ENCODE results near the gene CLDN10.

CLDN10 gene

DNA sequence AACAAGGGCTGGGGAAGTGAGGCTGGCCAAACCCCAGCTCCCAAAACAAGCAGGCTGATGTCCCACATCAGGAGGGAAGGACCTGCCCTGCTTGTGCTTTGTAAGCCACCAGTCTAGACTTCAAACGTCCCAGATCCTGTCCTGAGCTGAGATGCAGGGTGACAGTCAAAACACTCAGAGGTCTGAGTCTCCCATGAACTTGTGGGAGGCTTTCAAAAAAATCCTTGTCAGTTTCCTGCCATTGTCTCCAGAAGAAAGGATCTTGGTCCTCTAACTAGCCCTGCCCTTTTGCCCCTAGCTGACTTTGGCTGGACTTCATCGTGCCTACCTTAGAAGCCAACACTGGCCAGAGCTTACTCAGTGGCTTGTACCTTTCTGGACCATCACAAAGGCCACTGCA lies 48.7 kb downstream of the CLDN10 start:
- ATAC-seq: peak; percentile 20
- Mint-ChIP-seq H3K27me3 (peaks cover 7% of the 10 kb centered on the region), H3K27ac (no peak overlapping the region), H3K36me3 (ENCODE audit: low read depth) (no peaks in the 10 kb centered on the region), H3K4me3 (no peak overlapping the region), H3K4me1 (no peaks in the 10 kb centered on the region), H3K9me3 (no peaks in the 10 kb centered on the region)
- DNase-seq: no peak

DNA sequence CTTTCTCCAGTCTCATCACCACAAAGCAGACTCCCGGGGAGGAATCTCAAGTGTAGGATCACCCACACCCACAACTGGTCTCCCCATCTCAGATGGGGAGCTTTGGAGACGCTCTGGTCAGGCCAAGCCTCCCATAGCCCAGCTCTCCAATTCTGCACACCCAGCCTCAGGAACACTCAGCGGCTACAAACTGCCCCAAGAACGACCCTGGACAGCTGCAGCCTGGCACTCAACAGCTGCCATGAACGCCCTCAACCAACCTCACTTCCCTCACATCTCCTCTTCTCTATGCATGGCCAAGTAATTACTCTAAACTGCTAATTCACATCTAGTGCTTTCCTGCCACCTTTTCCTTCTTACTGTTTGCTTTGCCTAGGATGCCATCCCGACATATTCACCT lies 49.4 kb downstream of the CLDN10 start:
- Mint-ChIP-seq H3K27ac (no peak overlapping the region), H3K36me3 (ENCODE audit: low read depth) (no peaks in the 10 kb centered on the region), H3K9me3 (no peaks in the 10 kb centered on the region), H3K27me3 (peaks cover 7% of the 10 kb centered on the region), H3K4me1 (no peaks in the 10 kb centered on the region), H3K4me3 (no peak overlapping the region)
- DNase-seq: no peak
- no peak for ATAC-seq

DNA sequence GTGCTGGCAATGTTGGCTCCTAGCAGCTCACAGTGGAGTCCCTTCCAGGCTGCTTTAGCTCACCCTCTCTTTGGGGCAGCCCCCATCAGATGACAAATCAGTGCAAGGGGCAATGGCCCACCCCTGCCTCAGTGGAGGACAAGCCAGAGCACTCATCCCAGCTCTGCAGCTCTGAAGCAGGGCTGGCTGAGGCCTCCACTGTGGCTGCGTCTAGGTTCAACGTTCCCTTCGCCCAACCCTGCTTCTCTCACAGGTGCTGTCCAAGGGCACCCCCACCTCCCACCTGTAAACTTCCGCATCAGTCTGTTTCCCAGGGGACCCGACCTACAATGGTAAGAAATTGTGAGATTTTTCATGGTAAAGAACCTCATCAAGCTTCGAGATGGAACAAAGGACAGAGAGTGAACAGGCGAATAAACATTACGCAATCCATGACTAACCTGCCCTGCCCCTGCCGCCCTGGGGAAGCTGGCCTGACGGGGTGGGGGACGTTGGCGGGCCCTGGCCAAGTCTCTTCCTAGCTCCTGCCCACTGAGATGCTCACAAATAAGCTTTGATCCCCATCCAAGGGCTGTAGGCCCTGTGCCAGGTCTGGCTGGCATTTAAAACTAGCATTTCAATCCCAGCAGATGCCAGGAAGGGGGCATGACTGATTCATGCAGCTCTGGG lies 51.5 kb downstream of the CLDN10 start:
- no peaks in the 10 kb centered on the region for H3K9me3 Mint-ChIP-seq
- DNase-seq: no peak
- H3K27me3 Mint-ChIP-seq: peaks cover 10% of the 10 kb centered on the region
- no peak overlapping the region for H3K4me3 Mint-ChIP-seq
- no peak overlapping the region for H3K27ac Mint-ChIP-seq
- no peaks in the 10 kb centered on the region for H3K4me1 Mint-ChIP-seq
- no peaks in the 10 kb centered on the region for H3K36me3 Mint-ChIP-seq (ENCODE audit: low read depth)
- no peak for ATAC-seq

DNA sequence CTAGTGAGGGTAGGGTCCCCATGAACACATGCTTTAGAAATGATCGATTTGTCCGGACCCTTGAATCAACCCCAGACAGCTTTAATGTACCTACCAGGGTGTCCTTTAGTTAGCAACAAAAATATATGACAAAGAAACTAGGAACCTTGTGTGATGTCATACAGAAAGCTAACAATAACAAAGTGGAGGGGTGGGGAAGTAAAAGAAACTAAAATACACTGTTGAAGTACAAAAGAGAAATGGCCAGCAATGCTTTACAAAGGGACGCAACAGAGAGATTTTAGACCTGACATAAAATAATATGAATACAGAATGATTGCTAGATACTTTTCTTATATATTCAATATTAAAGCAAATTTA lies 52.0 kb downstream of the CLDN10 start:
- Mint-ChIP-seq H3K36me3 (ENCODE audit: low read depth) (no peaks in the 10 kb centered on the region), H3K4me1 (no peaks in the 10 kb centered on the region), H3K9me3 (no peaks in the 10 kb centered on the region), H3K4me3 (no peak overlapping the region), H3K27ac (no peak overlapping the region), H3K27me3 (peaks cover 10% of the 10 kb centered on the region)
- DNase-seq: no peak
- ATAC-seq: no peak

DNA sequence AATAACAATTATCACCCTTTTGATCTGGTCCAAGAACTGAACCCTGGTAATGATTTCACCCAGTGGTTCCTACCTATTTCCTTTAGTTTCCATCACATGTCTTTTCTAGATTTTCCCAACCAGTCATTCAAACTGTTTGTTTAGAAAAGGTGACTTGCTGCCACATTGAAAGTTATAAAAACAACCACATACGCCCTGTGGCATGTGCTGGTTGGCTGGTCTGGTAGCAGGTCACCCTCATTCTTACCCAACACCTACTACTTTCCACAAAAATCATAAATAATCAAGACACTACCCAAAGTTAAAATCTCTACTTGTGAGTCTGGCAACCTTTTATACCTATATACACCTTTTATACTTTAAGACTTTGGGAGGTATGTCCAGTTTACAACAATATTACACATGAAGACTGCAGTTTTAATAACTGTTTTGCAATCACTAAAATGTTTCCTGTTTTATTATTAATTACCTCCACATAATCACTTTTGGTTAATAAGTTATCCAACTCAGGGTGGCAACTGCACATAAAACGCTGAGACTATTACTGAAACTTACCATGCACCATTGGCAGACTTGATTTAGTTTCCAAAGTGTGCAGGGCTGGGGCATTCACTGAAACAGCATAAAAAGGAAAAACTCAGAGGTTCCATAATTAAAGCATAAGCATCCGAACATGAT lies 53.1 kb downstream of the CLDN10 start:
- no peaks in the 10 kb centered on the region for H3K9me3 Mint-ChIP-seq
- no peak for DNase-seq
- no peak overlapping the region for H3K27ac Mint-ChIP-seq
- H3K4me3 Mint-ChIP-seq: no peak overlapping the region
- no peaks in the 10 kb centered on the region for H3K36me3 Mint-ChIP-seq (ENCODE audit: low read depth)
- ATAC-seq: no peak
- no peaks in the 10 kb centered on the region for H3K4me1 Mint-ChIP-seq
- peaks cover 10% of the 10 kb centered on the region for H3K27me3 Mint-ChIP-seq

DNA sequence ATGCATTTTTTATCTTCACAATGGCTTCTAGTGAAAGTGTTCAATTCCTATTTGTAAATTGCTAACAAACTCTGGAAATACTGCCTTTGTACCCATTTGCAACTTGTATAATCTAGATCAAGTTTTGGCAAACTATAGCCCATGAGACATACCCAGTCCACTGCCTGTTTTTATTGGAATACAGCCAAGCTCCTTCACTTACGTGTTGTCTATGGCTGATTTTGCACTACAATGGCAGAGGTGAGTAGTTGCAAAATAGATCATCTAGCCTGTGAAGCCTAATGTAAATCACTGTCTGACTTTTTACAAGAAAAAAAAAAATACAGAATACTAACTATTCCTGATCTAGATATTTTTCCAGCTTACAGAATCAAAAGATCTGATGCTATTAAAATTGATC lies 54.8 kb downstream of the CLDN10 start:
- Mint-ChIP-seq H3K36me3 (ENCODE audit: low read depth) (no peaks in the 10 kb centered on the region), H3K9me3 (no peaks in the 10 kb centered on the region), H3K4me1 (no peaks in the 10 kb centered on the region), H3K27ac (no peak overlapping the region), H3K4me3 (no peak overlapping the region), H3K27me3 (peaks cover 5% of the 10 kb centered on the region)
- no peak for DNase-seq
- no peak for ATAC-seq

DNA sequence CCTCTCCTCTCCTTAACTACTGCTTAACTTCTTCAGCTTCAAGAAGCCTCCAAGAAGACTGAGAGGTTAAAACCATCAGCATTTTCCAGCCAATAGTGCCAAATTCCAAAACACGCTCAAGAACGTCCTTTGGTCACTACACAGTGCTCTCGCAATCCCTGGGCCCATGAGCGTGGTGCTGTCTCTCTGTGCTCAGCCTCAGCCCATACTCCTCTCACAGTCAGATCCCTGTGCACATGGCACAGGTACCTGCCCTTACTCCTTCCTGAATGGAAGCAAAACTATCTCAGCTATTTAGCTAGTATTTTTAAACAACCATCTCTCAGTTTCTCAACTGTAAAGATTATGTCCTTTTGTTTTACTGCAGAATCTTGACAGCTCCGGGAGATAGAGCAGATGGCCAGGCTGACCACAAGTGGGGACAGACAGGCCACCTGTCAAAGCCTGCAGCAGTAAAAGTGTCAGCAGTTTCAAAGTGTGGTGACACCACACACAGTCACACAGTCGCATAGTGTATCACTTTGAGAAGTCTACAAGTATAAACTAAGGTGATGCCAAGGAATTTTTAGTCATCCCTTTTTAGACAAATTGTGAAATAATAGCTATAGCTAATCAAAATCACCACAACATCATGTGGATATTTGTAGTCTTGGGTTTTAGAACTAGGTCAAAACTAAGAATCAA lies 56.3 kb downstream of the CLDN10 start:
- no peak overlapping the region for H3K27ac Mint-ChIP-seq
- H3K4me3 Mint-ChIP-seq: no peak overlapping the region
- no peak for DNase-seq
- no peaks in the 10 kb centered on the region for H3K9me3 Mint-ChIP-seq
- no peaks in the 10 kb centered on the region for H3K36me3 Mint-ChIP-seq (ENCODE audit: low read depth)
- no peaks in the 10 kb centered on the region for H3K4me1 Mint-ChIP-seq
- ATAC-seq: no peak
- H3K27me3 Mint-ChIP-seq: peaks cover 6% of the 10 kb centered on the region

DNA sequence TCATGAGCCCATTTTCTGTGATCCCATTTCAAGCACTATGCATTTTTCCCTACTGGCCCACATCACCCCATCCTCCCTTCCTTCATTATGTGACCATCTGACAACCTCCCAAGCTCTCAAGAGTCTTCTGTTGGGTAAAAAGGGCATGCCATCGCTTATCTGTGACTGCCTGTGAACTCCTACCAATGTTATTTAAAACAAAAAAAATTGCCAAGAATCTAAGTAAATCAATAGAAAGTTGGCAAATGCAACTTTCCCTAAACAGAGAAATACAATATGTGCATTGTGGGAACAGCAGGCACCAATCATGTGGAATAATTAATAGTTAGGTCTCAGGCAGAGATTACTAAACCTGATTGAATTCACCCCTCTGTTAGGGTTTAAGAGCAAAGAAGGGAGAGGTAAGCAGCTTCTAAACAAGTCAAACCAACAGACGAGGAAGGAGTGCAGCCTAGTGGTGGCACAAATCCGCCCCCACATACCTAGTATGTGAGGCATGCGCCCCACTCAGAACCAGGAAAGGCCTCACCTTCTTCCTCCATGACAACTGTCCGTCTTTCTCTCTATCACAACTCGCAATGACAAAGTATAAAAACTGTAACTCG lies 62.2 kb downstream of the CLDN10 start:
- H3K27ac Mint-ChIP-seq: no peak overlapping the region
- DNase-seq (no peak), ATAC-seq (no peak)
- peaks cover 3% of the 10 kb centered on the region for H3K27me3 Mint-ChIP-seq
- no peaks in the 10 kb centered on the region for H3K36me3 Mint-ChIP-seq (ENCODE audit: low read depth)
- no peaks in the 10 kb centered on the region for H3K9me3 Mint-ChIP-seq
- H3K4me3 Mint-ChIP-seq: no peak overlapping the region
- no peaks in the 10 kb centered on the region for H3K4me1 Mint-ChIP-seq

DNA sequence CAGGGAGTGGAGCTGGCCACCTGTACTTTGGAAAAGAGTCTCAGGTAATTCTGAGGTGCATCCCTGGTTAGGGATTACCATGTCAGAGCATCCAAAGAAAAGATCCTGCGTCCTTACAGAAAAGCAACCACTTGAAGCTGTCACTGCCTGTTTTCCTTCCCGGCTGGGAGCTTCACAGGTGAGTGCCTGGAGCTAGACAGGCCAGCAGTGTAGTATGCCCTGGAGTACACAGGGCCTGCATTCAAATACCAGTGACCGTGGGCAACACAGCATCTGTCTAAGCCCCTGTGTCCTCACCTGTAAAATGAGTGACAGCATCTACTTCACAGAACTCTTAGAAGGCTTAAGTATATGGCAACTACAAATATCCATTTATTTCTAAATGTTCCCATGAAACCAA lies 63.0 kb downstream of the CLDN10 start:
- Mint-ChIP-seq H3K4me3 (no peak overlapping the region), H3K27ac (no peak overlapping the region), H3K4me1 (no peaks in the 10 kb centered on the region), H3K9me3 (no peaks in the 10 kb centered on the region), H3K27me3 (peaks cover 3% of the 10 kb centered on the region), H3K36me3 (ENCODE audit: low read depth) (no peaks in the 10 kb centered on the region)
- ATAC-seq (no peak), DNase-seq (no peak)

DNA sequence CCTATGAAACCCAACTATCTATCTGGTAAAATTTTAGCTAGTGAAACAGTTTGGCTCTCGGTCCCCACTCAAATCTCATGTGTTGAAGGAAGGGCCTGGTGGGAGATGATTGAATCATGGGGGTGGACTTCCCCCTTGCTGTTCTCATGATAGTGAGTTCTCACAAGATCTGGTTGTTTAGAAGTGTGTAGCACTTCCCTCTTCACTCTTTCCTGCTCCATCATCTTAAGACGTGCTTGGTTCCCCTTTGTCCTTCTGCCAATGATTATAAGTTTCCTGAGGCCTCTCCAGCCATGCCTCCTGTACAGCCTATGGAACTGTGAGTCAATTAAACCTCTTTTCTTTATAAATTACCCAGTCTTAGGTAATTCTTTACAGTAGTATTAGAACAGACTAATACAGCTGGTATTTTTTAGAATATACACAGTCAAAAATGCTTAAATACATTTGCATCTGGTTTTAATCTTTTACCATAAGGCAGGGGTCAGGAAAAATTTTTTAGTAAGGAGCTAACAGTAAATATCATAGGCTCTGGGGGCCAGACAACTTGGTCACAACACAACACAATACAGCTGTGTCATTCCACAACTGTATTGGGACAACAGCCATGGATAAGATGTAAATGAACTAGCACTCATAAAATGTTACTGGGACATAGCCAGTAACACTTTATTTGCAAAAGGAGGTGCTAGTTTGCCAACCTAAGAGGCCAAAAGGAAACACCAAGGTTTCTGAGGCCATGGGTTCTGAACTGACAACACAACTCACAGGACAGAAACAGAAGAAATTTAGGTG lies 67.7 kb downstream of the CLDN10 start:
- DNase-seq: no peak
- no peaks in the 10 kb centered on the region for H3K4me1 Mint-ChIP-seq
- H3K9me3 Mint-ChIP-seq: no peaks in the 10 kb centered on the region
- H3K27ac Mint-ChIP-seq: no peak overlapping the region
- no peak for ATAC-seq
- H3K36me3 Mint-ChIP-seq (ENCODE audit: low read depth): no peaks in the 10 kb centered on the region
- H3K4me3 Mint-ChIP-seq: no peak overlapping the region
- peaks cover 5% of the 10 kb centered on the region for H3K27me3 Mint-ChIP-seq

DNA sequence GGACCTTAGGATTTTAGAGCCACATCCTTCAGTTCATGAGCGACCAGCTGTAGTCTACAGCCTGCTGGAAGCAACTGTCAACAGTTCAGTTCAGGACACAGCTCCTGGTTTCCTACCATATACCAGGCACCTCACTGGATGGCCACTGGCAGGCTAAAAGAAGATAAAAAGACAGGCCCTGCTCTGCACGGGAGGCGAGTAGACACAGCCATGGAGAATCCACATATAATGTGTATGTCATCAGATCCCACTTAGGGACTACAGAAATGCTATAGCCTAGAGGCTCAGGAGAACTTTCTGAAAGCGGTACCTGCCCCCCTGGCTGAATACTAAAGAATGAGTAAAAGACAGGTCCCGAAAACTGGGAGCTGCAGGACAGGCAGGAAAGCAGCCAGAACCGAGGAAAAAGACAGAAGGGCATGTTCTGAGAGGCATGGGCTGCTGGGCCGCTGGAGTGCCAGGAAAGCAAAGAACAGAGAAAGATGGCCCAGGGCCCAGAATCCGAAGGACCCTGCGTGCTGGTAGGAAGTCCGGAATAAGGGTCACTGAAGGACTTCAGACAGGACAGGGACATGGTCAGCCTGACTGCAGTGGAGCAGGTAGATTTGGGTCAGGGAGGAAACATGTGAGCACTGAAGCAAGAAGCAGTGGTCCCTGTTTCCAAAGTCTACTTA lies 68.4 kb downstream of the CLDN10 start:
- no peaks in the 10 kb centered on the region for H3K9me3 Mint-ChIP-seq
- H3K4me1 Mint-ChIP-seq: no peaks in the 10 kb centered on the region
- no peak overlapping the region for H3K27ac Mint-ChIP-seq
- no peak for ATAC-seq
- no peak overlapping the region for H3K4me3 Mint-ChIP-seq
- DNase-seq: no peak
- H3K27me3 Mint-ChIP-seq: peaks cover 5% of the 10 kb centered on the region
- H3K36me3 Mint-ChIP-seq (ENCODE audit: low read depth): no peaks in the 10 kb centered on the region

DNA sequence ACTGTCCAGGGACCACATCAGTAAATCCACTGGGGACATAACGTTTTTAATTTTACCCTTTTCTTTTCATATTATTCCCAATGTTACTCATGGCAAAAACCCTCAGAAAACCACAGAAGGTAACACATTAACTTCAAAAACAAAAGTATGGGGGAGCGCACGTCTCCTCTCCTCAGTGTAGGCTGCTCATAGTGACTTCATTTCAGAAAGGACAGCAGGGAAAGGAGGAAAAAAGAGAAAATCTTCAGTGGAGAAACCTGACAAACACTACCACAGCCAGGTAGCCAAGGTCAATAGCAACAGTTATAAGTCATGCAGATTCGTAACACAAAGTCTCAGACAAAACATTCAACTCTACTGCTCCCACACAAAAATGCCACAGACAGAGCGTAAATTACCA lies 70.6 kb downstream of the CLDN10 start:
- ATAC-seq: no peak
- no peaks in the 10 kb centered on the region for H3K36me3 Mint-ChIP-seq (ENCODE audit: low read depth)
- H3K27me3 Mint-ChIP-seq: peaks cover 5% of the 10 kb centered on the region
- no peaks in the 10 kb centered on the region for H3K4me1 Mint-ChIP-seq
- H3K4me3 Mint-ChIP-seq: no peak overlapping the region
- H3K27ac Mint-ChIP-seq: no peak overlapping the region
- H3K9me3 Mint-ChIP-seq: no peaks in the 10 kb centered on the region
- DNase-seq: no peak

DNA sequence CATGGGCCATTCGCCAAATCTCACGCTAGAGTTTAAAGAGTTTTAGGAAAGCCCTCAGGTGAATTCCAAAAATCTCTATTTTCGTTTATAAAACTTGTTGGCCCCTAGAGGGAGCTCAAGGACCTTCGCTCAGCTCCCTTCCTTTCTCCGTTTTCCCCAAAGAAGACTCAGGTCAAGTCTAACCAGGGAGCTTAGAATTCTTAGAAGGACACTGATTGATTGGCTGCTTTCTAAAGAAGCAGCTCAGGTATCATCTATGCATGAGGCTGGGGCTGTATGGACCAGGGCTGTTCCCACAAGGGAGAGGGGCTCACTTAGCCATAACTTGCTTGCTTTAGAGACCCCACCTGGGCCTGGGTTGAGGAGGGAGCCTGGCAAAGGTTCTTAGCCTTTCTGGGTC lies 71.5 kb downstream of the CLDN10 start:
- H3K4me1 Mint-ChIP-seq: no peaks in the 10 kb centered on the region
- H3K27ac Mint-ChIP-seq: no peak overlapping the region
- H3K4me3 Mint-ChIP-seq: no peak overlapping the region
- H3K9me3 Mint-ChIP-seq: no peaks in the 10 kb centered on the region
- peak; percentile 11 for DNase-seq
- peaks cover 5% of the 10 kb centered on the region for H3K27me3 Mint-ChIP-seq
- H3K36me3 Mint-ChIP-seq (ENCODE audit: low read depth): no peaks in the 10 kb centered on the region
- no peak for ATAC-seq

DNA sequence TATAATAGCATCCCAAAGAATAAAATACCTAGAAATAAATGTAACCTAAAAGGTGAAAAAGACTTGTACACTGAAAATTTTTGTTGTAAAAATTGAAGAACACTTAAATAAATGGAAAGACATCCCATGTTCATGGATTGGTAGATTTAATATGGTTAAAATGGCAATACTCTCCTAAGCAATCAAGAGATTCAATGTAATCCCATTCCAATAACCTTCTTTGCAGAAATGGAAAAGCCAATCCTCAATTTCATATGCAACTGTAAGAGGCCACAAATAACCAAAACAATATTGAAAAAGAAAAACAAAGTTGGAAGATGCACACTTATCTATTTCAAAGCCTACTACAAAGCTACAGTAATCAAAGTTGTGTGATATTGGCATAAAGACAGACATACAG lies 74.2 kb downstream of the CLDN10 start:
- no peak for ATAC-seq
- no peak for DNase-seq
- Mint-ChIP-seq H3K27ac (no peak overlapping the region), H3K36me3 (ENCODE audit: low read depth) (no peaks in the 10 kb centered on the region), H3K4me3 (no peak overlapping the region), H3K9me3 (no peaks in the 10 kb centered on the region), H3K27me3 (peaks cover 6% of the 10 kb centered on the region), H3K4me1 (no peaks in the 10 kb centered on the region)
